ENCODE measurements around the gene P2RX3. TPM values are rescaled to one million over a fixed set of nuclear protein-coding genes. Genes with fewer than 3 reads are reported as not detected.

Gene P2RX3
- total RNA-seq, 1 donor from 2014 or later, result not detected

DNA sequence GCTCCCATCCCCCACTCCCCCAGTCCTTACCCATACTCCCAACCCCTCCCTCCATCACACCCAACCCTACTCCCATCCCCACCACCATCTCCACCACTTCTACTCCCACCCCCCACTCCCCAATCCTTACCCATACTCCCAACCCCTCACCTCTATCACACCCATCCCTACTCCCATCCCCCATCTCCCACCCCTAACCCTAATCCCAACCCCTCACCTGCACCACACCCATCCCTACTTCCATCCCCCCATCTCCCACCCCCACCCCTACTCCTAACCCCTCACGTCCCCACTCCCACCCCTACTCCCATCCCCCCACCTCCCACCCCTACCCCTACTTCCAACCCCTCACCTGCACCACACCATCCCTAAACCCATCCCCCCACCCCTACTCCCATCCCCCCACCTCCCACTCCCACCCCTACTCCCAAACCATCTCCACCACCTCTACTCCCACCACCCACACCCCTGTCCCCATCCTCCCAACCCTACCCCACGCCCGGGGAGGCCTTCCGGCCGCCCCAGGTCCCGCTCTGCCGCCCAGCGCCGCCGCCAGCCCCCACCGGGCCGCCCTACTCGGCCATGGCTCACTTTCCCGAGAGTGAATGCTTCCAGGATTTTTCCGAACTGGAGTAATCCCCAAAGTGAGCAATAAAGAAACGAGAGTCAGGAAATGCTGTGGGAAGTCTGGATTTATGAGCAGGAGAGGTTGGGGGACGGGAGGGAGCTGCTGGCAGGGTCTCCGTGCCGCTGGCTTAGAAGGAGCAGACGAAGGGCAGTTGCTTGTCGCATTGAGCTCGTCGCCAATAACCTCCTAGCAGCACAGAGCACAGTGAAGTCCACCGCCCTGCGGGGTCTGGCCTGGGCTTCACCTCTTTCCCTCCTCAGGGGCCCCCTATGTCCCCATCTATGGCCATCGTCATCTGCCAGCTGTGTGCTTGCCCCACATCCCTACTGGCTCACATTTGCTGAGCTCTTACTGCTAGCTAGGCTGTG lies 38.2 kb downstream of the P2RX3 start:
- ATAC-seq, result no peak

DNA sequence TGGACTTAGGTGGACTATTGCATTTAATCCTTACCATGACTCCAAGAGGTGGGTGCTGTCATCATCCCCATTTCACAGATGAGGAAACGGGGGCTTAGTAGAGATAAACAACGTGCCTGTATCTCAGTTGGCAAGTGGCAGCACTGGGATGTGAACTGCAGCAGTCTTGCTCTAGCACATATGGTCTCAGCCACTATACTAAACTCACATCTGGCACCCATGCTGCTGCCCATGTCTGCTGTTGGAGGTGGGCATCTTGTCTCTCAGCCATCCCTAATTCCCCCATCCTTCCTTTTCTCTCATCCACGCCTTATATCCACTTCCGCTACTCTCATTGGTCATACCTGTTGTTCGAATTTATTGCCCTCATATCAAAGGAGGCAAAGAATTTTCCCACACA lies 39.0 kb downstream of the P2RX3 start:
- ATAC-seq, result no peak

DNA sequence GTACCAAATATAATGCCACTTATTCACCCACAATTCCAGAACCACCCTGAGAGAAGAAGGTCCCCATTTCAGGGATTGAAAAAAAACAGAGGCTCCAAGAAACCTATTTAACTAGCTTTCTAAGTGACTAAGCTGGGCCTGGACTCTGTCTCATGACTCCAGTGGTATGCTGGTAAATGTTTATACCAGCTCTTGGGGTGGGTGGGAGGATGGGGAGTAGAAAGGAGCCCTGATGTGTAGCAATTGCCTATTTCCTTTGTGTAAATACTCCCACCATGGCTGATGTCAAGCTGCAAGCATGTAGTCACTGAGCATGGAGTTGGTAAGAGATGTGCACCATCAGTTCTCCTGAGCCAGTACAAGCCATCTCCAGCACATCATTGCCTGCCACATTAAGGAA lies 40.0 kb downstream of the P2RX3 start:
- ATAC-seq, result no peak

DNA sequence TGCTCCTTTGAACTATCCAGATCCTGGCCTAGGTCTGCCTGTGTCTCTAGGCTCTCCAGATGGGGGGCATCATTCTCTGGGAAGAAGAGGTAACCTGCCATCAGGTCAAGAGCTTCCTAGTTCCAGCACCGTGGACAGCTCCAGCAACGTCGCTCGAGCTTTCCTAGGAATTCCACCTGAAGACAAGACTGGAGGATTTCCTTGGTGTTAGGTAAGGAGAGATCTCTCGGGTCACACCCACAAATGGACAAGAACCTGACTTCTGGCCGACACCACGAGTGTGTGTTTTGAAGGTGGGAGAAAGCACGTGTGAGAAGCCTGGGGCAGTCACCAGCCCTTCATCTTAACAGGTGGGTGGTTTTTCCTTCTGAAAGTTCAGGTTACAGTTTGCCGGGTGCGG lies 41.6 kb downstream of the P2RX3 start:
- ATAC-seq, result no peak

DNA sequence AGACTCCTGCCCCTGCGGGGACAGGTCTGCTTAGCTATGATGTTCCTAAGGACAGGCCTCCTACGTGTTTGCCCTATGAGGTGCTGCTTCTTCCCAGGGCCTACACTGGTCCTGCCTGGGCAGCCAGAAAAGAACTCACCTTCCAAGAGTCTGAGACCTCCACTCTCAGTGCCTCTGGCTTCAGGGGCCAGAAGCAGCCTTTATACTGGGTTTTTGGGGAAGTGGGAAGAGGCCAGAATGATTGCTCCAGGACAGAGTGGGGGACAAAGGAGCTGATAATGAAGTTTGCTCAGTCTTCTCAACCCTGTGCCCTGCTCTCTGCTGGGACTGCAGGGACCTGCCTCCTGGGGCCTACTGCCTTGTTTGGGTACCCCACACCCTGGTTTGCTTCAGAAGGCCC lies 42.8 kb downstream of the P2RX3 start, which contains the start of gene PRG3:
Gene PRG3, minus strand, starts transcription at position 176 of the 400 bp plus-strand sequence. CDS start 442 bp downstream, outside the sequence.
- ATAC-seq, result no peak

DNA sequence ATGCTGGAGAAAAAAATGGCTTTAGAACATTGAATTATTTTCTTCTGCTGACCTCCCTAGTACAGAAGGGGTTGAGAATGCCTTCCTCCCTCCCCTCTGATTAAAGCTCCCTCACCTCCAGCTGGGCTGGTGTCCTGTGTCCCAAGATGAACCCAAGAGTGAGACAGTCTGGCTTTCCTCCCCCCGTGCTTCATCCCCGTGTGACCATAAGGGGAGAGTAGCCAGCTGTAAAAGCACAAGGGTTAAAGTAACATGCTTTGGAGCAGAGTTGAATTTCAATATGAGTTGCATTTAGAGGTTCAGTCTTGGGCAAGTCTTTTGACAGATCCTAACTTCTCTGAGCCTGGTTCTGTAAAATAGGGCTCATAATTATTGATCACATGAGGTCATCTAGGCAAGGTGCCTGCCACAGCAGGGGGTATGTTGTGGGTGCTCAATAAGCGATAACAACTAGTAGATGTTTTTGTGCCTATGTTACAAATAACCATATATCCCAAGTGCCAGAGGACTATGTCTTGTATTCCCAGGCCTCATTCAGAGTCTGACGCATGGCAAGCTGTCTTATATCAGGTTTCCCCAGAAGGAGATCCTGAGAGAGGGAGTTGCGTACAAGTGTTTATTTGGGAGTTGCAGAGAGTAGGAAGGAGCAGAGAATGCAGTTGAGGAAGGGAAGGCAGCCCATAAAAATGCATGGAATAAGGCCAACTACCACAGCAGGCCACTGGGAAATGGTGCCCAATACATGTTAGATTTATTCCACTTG lies 48.2 kb downstream of the P2RX3 start:
- no peak for ATAC-seq

DNA sequence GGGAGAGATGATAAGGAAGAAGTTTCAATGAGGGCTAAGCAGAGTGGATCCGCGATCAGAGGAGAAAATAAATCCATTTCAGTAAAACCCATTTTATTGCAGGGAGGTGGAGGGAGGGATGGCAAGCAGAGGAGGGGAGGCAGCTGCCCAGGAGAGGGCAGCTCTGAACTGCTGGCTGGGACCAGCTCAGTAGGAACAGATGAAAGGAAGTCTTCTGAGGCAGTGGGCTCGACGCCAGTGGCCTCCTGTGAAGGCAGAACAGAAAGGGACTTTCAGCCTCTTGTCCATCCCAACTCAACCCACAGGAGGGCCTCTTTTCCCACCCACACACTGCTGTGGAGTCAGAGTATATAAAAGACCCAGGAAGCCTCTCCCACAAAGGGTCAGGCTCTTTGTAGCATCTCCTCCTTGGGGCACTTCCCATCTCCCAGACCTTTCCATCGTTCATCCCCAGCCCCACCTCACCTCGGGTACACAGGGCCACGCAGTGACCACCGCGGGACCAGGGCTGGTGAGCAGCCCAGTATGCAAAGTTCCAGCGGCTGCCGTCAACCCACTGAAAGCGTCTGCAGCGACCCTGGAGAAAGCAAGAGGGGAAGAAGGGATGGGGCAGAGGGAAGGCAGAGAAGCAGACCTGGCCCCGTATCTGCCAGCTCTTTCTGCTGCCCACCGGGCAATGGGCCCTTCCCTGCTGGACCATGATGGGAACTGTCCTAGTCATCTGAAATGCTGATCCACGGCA lies 49.3 kb downstream of the P2RX3 start:
- no peak for ATAC-seq

DNA sequence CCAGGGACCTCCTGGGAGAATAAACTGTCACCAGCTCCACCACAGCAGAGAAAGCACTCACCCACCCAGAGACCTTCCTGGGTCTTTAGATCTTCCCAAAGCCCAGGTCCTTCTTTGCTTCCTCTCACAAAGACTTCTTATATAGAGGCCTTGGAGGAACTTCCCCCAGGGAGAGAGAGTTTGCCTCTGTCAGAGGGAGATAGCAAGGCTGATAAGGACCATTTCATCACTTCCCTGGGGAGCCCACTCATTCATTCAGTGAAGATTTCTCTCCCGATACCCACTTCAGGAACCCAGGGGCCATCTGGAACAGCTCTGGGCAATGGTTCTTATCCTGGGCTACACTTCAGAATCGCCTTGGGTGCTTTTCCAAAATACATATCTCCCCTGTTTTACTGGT lies 52.4 kb downstream of the P2RX3 start, which contains the start of gene PRG2:
Gene PRG2, minus strand, starts transcription at position 116 of the 400 bp plus-strand sequence. CDS start 706 bp downstream, outside the sequence.
- ATAC-seq, result no peak

DNA sequence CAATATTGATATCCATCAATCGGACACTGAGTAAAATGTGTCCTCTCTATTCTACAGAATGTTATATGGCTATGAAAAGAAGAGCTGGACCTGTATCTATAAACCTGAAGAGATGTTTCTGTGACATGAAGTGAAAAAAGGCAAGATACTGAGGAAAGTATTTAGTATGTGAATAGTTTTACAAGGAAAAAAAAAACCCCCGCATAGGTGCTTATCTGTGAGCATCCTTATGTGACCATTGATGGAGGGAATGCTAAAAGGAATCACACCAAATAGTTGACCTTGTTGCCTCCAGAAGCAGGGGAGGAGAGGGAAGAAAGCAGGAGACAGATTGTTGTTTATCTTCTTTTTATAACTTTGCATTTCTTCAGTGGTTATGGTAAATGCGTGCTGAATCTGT lies 53.0 kb downstream of the P2RX3 start:
- no peak for ATAC-seq

DNA sequence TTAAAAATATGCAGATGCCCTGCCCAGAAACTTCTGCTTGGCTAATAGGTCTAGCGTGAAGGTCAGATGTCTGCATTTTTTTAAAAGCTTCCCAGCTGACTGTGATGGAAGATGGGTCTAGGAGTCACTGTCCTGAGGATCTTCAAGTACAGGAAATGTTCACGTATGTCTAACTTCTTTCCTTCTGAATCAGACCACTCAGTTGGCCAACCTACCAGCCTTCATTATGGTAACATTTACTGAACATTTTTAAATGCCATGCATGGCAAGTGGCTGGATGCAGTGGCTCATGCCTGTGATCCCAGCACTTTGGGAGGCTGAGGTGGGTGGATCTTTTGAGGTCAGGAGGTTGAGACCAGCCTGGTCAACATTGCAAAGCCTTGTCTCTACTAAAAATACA lies 53.4 kb downstream of the P2RX3 start:
- ATAC-seq, result no peak

DNA sequence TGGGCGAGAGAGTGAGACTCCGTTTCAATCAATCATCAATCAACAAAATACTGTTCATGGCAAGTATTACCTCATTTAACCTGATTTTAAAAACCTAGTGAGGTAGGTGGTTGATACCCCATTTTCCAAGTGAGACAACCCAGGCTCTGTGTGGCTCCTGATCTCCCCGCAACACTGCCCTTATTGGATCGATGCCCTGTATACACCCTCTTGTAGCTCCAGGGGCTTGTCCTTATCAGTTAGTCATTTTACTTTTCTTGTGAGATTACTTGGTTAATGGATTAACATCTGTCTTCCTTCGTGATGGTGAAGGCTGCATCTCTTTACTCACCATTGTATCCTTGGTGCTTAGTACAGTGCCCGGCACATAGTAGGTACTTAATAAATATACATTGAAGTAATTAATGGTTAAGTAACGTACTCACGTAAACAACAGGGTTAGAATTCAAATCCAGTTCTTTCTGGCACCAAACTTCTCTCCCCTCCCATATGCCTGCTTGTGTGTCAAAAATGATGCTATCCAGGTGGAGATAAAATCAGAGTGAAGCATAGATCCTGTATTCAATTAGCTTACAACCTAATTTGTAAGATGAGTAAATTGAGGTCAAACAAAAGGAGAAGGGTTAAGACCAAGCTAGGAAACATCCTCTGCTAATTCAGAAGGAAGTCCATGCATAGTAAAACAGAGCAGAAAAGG lies 54.1 kb downstream of the P2RX3 start:
- no peak for ATAC-seq

DNA sequence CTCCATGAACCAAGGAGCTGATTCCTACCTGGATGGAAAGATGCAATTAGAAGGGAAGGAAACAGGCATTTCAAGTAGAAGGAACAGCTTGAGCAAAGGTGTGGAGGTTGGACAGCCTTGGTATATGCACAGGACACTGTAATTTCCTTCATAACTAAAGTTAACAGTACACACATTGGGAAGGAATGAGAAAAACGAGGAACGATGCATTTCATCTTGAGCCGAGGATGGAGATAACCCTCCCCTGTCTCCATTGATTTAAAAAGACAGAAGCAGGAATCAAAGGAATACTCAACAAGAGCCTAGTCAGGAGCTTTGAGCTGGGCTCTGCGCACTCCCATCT lies 54.6 kb downstream of the P2RX3 start:
- no peak for ATAC-seq

DNA sequence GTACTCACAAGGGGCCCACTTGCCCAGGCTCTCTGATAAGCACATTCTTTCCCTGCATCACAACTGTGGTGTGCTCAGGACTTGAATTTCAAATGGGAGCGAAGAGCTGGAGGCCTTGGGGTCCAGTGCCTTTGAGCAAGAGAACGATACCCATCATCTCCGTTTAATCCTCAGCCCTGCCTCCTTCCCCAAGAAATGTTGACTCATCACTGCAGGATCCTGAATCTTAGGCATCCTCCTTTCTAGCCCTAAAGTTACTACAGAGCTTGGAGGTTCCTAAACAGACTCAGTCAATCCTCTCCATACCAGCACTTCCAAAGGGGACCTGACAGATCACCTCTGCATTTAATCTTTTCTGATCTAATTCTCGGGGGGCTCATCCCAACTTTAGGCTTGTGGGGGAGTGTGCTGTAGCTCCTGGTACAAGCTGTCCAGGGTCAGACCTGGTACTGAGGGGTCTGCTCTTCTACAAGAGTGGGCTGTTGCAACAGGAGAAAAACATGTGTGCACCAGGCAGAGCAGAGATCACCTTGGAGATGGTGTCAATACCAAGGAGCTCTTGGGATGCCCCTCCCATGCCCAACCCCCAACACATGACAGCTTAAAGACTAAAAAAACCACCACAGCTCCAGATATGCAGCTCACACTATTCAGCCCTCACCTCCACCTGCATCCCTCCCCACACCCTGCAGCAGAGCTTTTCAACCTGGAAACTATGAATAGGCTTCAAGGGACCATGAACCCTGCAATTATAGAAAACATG lies 56.2 kb downstream of the P2RX3 start:
- ATAC-seq, result no peak

DNA sequence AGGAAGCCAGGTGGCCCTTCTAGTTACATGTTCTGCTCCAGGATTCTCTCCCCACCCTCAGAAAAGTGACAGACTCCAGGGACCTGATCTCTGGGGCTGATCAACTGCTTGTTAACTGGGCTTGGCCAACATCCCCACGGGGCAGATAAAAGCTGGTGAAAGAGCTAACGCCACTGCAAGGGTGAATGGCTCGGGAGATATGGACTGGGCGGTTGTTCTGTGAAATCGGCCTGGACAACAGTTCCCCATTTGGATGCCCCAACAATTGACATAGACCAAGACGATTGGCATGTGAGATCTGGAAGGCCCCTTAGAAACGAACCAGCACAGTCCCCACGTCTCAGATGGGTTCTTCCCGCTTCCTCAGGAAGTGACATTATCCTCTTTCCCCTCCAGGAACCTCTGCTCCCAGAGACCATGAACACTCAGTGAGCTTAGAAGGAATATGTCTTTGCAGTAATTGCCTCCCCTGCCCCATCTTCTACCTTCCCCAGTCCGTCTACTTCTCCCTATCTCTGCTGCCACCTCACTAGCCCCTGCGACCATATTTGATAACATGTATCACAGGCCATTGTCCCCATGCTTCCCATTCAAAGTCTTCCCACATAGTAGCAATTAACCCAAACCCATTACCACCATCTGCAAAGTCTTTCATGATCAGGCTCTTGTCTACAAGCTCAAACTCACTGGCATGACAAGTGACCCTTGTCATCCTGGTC lies 57.9 kb downstream of the P2RX3 start:
- no peak for ATAC-seq

DNA sequence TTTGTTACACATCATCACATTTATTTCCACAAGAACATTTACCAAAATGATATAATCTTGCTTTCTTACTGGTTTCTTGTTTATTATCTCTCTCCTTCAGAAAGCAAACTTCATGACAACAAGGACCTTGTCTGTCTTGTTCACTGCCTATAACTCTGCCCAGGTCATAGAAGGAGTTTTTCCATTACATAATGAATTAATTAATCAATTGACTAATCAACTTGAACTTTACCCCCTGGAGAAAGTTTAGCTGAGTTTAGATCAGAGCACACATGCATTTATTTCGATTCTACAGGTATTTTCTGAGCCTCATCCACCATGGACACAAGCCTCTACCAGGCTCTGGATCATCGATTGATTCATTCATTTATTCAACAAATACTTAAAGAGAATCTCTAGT lies 58.6 kb downstream of the P2RX3 start:
- no peak for ATAC-seq

DNA sequence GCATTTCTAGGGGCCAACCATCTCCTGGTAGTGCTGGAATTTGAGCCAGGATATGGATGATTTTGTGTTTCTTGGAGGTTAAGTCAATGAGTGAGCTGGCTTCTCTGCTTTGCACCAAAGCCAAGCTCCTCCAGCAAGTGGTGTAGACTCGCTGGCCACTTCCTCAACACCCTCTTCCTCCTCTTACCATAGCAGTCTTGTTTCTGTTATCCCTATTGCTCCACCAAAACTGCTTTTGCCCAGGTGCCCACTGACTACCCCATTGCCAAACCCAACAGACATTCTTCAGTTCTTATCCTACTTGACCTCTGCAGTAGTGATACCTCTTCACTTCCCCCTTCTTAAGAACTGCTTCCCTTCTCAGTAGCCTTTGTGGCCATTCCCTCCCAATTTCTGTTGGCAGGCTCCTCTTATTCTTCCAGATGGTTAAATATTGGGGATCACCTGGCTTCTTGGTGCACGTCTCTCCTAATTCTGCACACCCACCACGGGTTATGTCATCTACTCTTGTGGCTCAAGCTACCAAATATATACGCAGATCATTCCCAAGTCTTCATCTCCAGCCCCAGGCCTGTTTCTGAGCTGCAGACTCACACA lies 59.3 kb downstream of the P2RX3 start:
- no peak for ATAC-seq

DNA sequence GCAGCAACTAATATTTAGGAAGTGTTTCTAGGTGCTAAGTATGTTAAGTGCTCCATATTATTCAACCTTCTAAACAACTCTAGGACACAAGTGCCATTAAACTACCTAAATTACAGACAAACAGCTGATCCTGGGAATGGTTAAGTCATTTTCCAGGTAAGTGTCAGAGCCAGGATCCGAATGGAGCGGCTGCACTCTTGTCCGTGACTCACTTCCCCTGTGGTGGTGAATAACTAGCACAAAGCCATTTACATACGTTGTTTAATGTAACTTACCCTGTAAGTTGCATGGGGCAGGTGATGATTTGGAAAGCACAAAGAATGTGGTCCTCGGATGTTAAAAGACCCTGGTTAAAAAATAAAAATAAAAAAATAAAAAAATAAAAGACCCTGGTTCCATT lies 61.1 kb downstream of the P2RX3 start:
- ATAC-seq, result no peak

DNA sequence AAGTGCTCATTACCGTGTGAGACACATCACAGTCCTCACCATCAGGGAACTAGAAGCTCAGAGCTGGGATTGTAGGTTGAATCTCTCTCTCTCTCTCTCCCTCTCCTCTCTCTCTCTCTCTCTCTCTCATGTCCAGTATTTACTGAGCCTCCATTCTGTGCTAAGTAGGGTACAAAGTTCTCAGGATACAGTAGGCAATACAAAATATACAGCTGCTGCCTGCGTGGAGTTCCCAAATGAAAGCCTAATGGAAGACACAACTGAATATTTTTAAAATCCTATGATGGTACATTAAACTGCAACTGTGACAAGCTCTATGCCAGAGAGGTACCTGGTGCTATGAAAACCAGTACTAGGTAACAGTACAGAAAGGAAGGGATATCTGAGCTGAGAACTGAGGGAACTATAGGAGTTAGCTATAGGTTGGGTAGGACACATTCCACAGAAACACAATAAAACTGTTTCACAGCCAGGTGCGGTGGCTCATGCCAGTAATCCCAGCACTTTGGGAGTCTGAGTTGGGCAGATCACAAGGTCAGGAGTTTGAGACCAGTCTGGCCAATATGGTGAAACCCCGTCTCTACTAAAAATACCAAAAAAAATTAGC lies 61.9 kb downstream of the P2RX3 start:
- ATAC-seq, result no peak

DNA sequence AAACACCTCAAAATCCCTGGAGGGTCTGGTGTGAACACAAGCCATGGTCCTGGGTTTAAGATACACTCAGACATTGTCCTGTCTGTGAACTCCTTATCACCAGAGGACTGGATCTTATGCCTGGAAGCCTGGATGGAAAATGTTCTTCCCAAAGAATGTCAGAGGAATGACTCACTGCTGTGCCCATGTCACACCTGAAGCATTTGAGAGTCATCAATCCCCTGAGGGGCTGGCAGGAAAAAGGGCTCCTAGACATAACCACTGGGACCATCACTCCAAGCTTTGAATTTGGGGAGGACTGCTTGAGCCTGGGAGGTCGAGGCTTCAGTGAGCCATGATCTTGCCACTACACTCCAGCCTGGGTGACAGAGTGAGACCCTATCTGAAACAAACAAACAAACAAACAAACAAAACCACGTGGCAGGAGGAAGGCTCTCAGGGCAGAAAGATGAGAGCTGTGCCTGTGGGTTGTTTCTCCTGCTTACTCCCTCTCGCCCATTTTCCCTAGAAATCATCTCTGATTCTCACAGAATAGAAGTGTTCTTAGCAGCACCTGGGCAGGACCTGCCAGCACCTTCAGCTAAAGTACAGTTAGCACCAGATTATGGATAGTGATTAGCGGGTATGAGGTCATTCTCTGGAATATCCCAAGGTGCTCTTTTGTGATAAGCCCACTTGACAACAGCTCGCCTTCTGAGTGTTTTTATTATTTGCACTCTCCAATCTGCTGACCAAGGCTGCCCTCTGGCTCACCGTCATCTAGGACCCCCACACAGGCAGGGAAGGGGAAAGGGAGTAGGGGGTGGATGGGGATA lies 64.2 kb downstream of the P2RX3 start:
- no peak for ATAC-seq

Measured in esophagus mucosa (tissue), 1 donor.